ENCODE data around the gene NCAM1. TPM values are rescaled to one million over a fixed set of nuclear protein-coding genes. Genes with fewer than 3 reads are reported as not detected.

NCAM1 gene
- total RNA-seq, 2 experiments from 2014 or later: 0.72 to 1.0 TPM

- DNase-seq (no peak), ATAC-seq (ENCODE audit: low read depth) (no peak)
- no peaks in the 10 kb centered on the region for H3K9me3 Mint-ChIP-seq
- no peak overlapping the region for H3K4me3 Mint-ChIP-seq
- POLR2A ChIA-PET: no interaction called here
- no peaks in the 10 kb centered on the region for H3K36me3 Mint-ChIP-seq
- peaks cover 15% of the 10 kb centered on the region for H3K27me3 Mint-ChIP-seq
- H3K27ac Mint-ChIP-seq: no peak overlapping the region
- no peaks in the 10 kb centered on the region for H3K4me1 Mint-ChIP-seq
Observed at GRCh38 chr11:112977755-112978154, 16.5 kb downstream of the NCAM1 start.

- Mint-ChIP-seq H3K27me3 (peaks cover 14% of the 10 kb centered on the region), H3K4me1 (no peaks in the 10 kb centered on the region), H3K36me3 (no peaks in the 10 kb centered on the region), H3K4me3 (no peak overlapping the region), H3K9me3 (peaks cover under 1% of the 10 kb centered on the region), H3K27ac (no peak overlapping the region)
- POLR2A ChIA-PET: no interaction called here
- DNase-seq: no peak
- ATAC-seq (ENCODE audit: low read depth): no peak
Observed at GRCh38 chr11:112983887-112984286, 22.7 kb downstream of the NCAM1 start.

- H3K4me3 Mint-ChIP-seq: no peak overlapping the region
- DNase-seq (no peak), ATAC-seq (ENCODE audit: low read depth) (no peak)
- H3K27me3 Mint-ChIP-seq: peaks cover 7% of the 10 kb centered on the region
- H3K27ac Mint-ChIP-seq: no peak overlapping the region
- H3K4me1 Mint-ChIP-seq: no peaks in the 10 kb centered on the region
- peaks cover 4% of the 10 kb centered on the region for H3K9me3 Mint-ChIP-seq
- POLR2A ChIA-PET: no interaction called here
- H3K36me3 Mint-ChIP-seq: peaks cover 2% of the 10 kb centered on the region
Observed at GRCh38 chr11:112989198-112989597, 28.0 kb downstream of the NCAM1 start.

GRCh38 chr11:112993808-112994207 lies 32.6 kb downstream of the NCAM1 start:
- Mint-ChIP-seq H3K27me3 (peaks cover 12% of the 10 kb centered on the region), H3K27ac (no peak overlapping the region), H3K4me3 (no peak overlapping the region), H3K36me3 (peaks cover 2% of the 10 kb centered on the region), H3K4me1 (no peaks in the 10 kb centered on the region), H3K9me3 (peaks cover 4% of the 10 kb centered on the region)
- DNase-seq (no peak), ATAC-seq (ENCODE audit: low read depth) (no peak)
- POLR2A ChIA-PET: no interaction called here

- Mint-ChIP-seq H3K27me3 (peaks cover 7% of the 10 kb centered on the region), H3K4me1 (no peaks in the 10 kb centered on the region), H3K4me3 (no peak overlapping the region), H3K27ac (no peak overlapping the region), H3K36me3 (no peaks in the 10 kb centered on the region), H3K9me3 (no peaks in the 10 kb centered on the region)
- ATAC-seq (ENCODE audit: low read depth) (no peak), DNase-seq (no peak)
- POLR2A ChIA-PET: no interaction called here
Observed at GRCh38 chr11:112995423-112996090, 34.3 kb downstream of the NCAM1 start.

GRCh38 chr11:112996994-112997393 lies 35.8 kb downstream of the NCAM1 start:
- DNase-seq (no peak), ATAC-seq (ENCODE audit: low read depth) (no peak)
- H3K27me3 Mint-ChIP-seq: peaks cover 7% of the 10 kb centered on the region
- H3K27ac Mint-ChIP-seq: no peak overlapping the region
- H3K36me3 Mint-ChIP-seq: no peaks in the 10 kb centered on the region
- H3K4me1 Mint-ChIP-seq: no peaks in the 10 kb centered on the region
- no peaks in the 10 kb centered on the region for H3K9me3 Mint-ChIP-seq
- POLR2A ChIA-PET: no interaction called here
- H3K4me3 Mint-ChIP-seq: no peak overlapping the region

GRCh38 chr11:112997857-112998466 lies 36.7 kb downstream of the NCAM1 start:
- Mint-ChIP-seq H3K27ac (no peak overlapping the region), H3K4me3 (no peak overlapping the region), H3K4me1 (no peaks in the 10 kb centered on the region), H3K36me3 (no peaks in the 10 kb centered on the region), H3K27me3 (peaks cover 7% of the 10 kb centered on the region), H3K9me3 (no peaks in the 10 kb centered on the region)
- ATAC-seq (ENCODE audit: low read depth): no peak
- no peak for DNase-seq
- POLR2A ChIA-PET: no interaction called here

GRCh38 chr11:112999520-112999919 lies 38.3 kb downstream of the NCAM1 start:
- Mint-ChIP-seq H3K36me3 (no peaks in the 10 kb centered on the region), H3K4me3 (no peak overlapping the region), H3K27me3 (peaks cover 7% of the 10 kb centered on the region), H3K27ac (no peak overlapping the region), H3K9me3 (no peaks in the 10 kb centered on the region), H3K4me1 (no peaks in the 10 kb centered on the region)
- no peak for ATAC-seq (ENCODE audit: low read depth)
- DNase-seq: no peak
- POLR2A ChIA-PET: no interaction called here

GRCh38 chr11:113001709-113002108 lies 40.5 kb downstream of the NCAM1 start:
- Mint-ChIP-seq H3K4me3 (no peak overlapping the region), H3K4me1 (no peaks in the 10 kb centered on the region), H3K36me3 (no peaks in the 10 kb centered on the region), H3K27me3 (peaks cover 13% of the 10 kb centered on the region), H3K9me3 (no peaks in the 10 kb centered on the region), H3K27ac (no peak overlapping the region)
- POLR2A ChIA-PET: no interaction called here
- ATAC-seq (ENCODE audit: low read depth): no peak
- no peak for DNase-seq

GRCh38 chr11:113006896-113007445 lies 45.8 kb downstream of the NCAM1 start:
- no peak for ATAC-seq (ENCODE audit: low read depth)
- H3K4me3 Mint-ChIP-seq: no peak overlapping the region
- POLR2A ChIA-PET: no interaction called here
- H3K36me3 Mint-ChIP-seq: no peaks in the 10 kb centered on the region
- H3K4me1 Mint-ChIP-seq: no peaks in the 10 kb centered on the region
- H3K27me3 Mint-ChIP-seq: peaks cover 8% of the 10 kb centered on the region
- peaks cover 1% of the 10 kb centered on the region for H3K9me3 Mint-ChIP-seq
- no peak overlapping the region for H3K27ac Mint-ChIP-seq
- no peak for DNase-seq

GRCh38 chr11:113014262-113015097 lies 53.3 kb downstream of the NCAM1 start:
- Mint-ChIP-seq H3K27me3 (peaks cover 5% of the 10 kb centered on the region), H3K4me1 (no peaks in the 10 kb centered on the region), H3K27ac (no peak overlapping the region), H3K4me3 (no peak overlapping the region), H3K36me3 (no peaks in the 10 kb centered on the region), H3K9me3 (no peaks in the 10 kb centered on the region)
- DNase-seq (no peak), ATAC-seq (ENCODE audit: low read depth) (no peak)
- POLR2A ChIA-PET: no interaction called here

- Mint-ChIP-seq H3K27ac (no peak overlapping the region), H3K4me3 (no peak overlapping the region), H3K36me3 (no peaks in the 10 kb centered on the region), H3K4me1 (no peaks in the 10 kb centered on the region), H3K9me3 (no peaks in the 10 kb centered on the region), H3K27me3 (peaks cover 7% of the 10 kb centered on the region)
- POLR2A ChIA-PET: no interaction called here
- ATAC-seq (ENCODE audit: low read depth): no peak
- DNase-seq: no peak
Observed at GRCh38 chr11:113015098-113015455, 53.9 kb downstream of the NCAM1 start.

GRCh38 chr11:113016905-113017304 lies 55.7 kb downstream of the NCAM1 start:
- no peak overlapping the region for H3K4me3 Mint-ChIP-seq
- ATAC-seq (ENCODE audit: low read depth): no peak
- H3K4me1 Mint-ChIP-seq: no peaks in the 10 kb centered on the region
- H3K27me3 Mint-ChIP-seq: peaks cover 7% of the 10 kb centered on the region
- no peaks in the 10 kb centered on the region for H3K36me3 Mint-ChIP-seq
- POLR2A ChIA-PET: no interaction called here
- H3K27ac Mint-ChIP-seq: no peak overlapping the region
- H3K9me3 Mint-ChIP-seq: no peaks in the 10 kb centered on the region
- DNase-seq: no peak

GRCh38 chr11:113018913-113019312 lies 57.7 kb downstream of the NCAM1 start:
- Mint-ChIP-seq H3K4me1 (no peaks in the 10 kb centered on the region), H3K36me3 (no peaks in the 10 kb centered on the region), H3K27ac (no peak overlapping the region), H3K9me3 (no peaks in the 10 kb centered on the region), H3K4me3 (no peak overlapping the region), H3K27me3 (peaks cover 2% of the 10 kb centered on the region)
- POLR2A ChIA-PET: no interaction called here
- ATAC-seq (ENCODE audit: low read depth) (no peak), DNase-seq (no peak)

Measured in activated naive CD8-positive, alpha-beta T cell treated with anti-CD3 and anti-CD28 coated beads, Interleukin-2, amount 10 ng/mL, durations not matched to agents 7 days and 5 days (primary cell).